Trophoblast cell (in vitro differentiated cells and primary cell): Measurements from ENCODE around the gene ZIC4.

ENCODE experiments used
- DNase-seq, 2 donors: peaks; one replicate each; pipeline ENCODE4 v3.0.0-alpha.2; 2016
- H2AFZ ChIP-seq: 2 replicates; pipeline ENCODE4 v1.6.1; 2013; ENCODE audit warnings: low read length, moderate library complexity, mild to moderate bottlenecking; ENCODE audit not compliant: insufficient read depth, poor library complexity
- H2AK5ac ChIP-seq: 2 replicates; pipeline ENCODE4 v1.6.1; 2013; ENCODE audit warnings: mild to moderate bottlenecking, low read length
- H2BK120ac ChIP-seq: 2 replicates; pipeline ENCODE4 v1.6.1; 2013; ENCODE audit warnings: low read length, mild to moderate bottlenecking, moderate library complexity; ENCODE audit not compliant: insufficient read depth, poor library complexity
- H2BK12ac ChIP-seq: 2 replicates; pipeline ENCODE4 v1.6.1; 2013; ENCODE audit warnings: mild to moderate bottlenecking, low read length, moderate library complexity
- H2BK5ac ChIP-seq: 2 replicates; pipeline ENCODE4 v1.6.1; 2013; ENCODE audit warnings: low read length, low read depth, moderate library complexity, mild to moderate bottlenecking; ENCODE audit not compliant: poor library complexity
- H3K14ac ChIP-seq: 2 replicates; pipeline ENCODE4 v1.6.1; 2013; ENCODE audit warnings: mild to moderate bottlenecking, low read length
- H3K18ac ChIP-seq: 2 replicates; pipeline ENCODE4 v1.6.1; 2013; ENCODE audit warnings: mild to moderate bottlenecking, low read length
- H3K23ac ChIP-seq: 2 replicates; pipeline ENCODE4 v1.6.1; 2013; ENCODE audit warnings: low read length
- H3K27ac ChIP-seq: 2 replicates; pipeline ENCODE4 v1.5.1; 2013; ENCODE audit warnings: low read depth, mild to moderate bottlenecking, inconsistent platforms, low read length, moderate library complexity
- H3K27me3 ChIP-seq: 2 replicates; pipeline ENCODE4 v1.6.1; 2013; ENCODE audit warnings: inconsistent platforms, mild to moderate bottlenecking, low read length, moderate library complexity; ENCODE audit not compliant: insufficient read depth
- H3K36me3 ChIP-seq, 2 experiments: 1 replicate in 1 of 2; 2 replicates in 1 of 2; pipeline ENCODE4 v1.6.1; 2013; ENCODE audit warnings: low read length in 2 of 2, mild to moderate bottlenecking in 2 of 2, moderate library complexity in 1 of 2; ENCODE audit not compliant: insufficient read depth in 2 of 2, control insufficient read depth in 1 of 2
- H3K4ac ChIP-seq: 2 replicates; pipeline ENCODE4 v1.6.1; 2013; ENCODE audit warnings: low read depth, mild to moderate bottlenecking, low read length, moderate library complexity
- H3K4me1 ChIP-seq, 2 experiments: 1 replicate in 1 of 2; 2 replicates in 1 of 2; pipeline ENCODE4 v1.6.1; 2013; ENCODE audit warnings: low read length in 2 of 2, mild to moderate bottlenecking in 2 of 2, moderate library complexity in 1 of 2; ENCODE audit not compliant: insufficient read depth in 2 of 2, control insufficient read depth in 1 of 2
- H3K4me2 ChIP-seq: 2 replicates; pipeline ENCODE4 v1.6.1; 2013; ENCODE audit warnings: inconsistent platforms, mild to moderate bottlenecking, low read length, moderate library complexity
- H3K4me3 ChIP-seq: 2 replicates; pipeline ENCODE4 v1.5.1; 2013; ENCODE audit warnings: mild to moderate bottlenecking, low read depth, low read length, inconsistent platforms
- H3K79me1 ChIP-seq: one replicate; pipeline ENCODE4 v1.6.1; 2013; ENCODE audit warnings: low read length
- H3K79me2 ChIP-seq: 2 replicates; pipeline ENCODE4 v1.6.1; 2013; ENCODE audit warnings: low read length, mild to moderate bottlenecking; ENCODE audit not compliant: control insufficient read depth, insufficient read depth, poor library complexity
- H3K9ac ChIP-seq: 2 replicates; pipeline ENCODE4 v1.6.1; 2013; ENCODE audit warnings: mild to moderate bottlenecking, low read length
- H3K9me3 ChIP-seq: 2 replicates; pipeline ENCODE4 v1.6.1; 2013; ENCODE audit warnings: low read depth, mild to moderate bottlenecking, control low read depth, inconsistent platforms, low read length; ENCODE audit not compliant: insufficient read depth
- H4K12ac ChIP-seq: 2 replicates; pipeline ENCODE4 v1.6.1; 2013; ENCODE audit warnings: low read depth, mild to moderate bottlenecking, low read length, moderate library complexity
- H4K8ac ChIP-seq: 2 replicates; pipeline ENCODE4 v1.6.1; 2013; ENCODE audit warnings: low read depth, mild to moderate bottlenecking, low read length, moderate library complexity
- H4K91ac ChIP-seq: one replicate; pipeline ENCODE4 v1.6.1; 2013; ENCODE audit warnings: low read depth, mild to moderate bottlenecking, low read length, moderate library complexity
- WGBS: extraction: QIAGEN DNeasy Blood & Tissue Kit; methylation state at CpG from one replicate; pipeline ENCODE4 v1.1.7; 2013; ENCODE audit warnings: missing lambda C conversion rate; ENCODE audit not compliant: insufficient read length, insufficient coverage; ENCODE audit errors: extremely low coverage; 5-methylcytosine and 5-hydroxymethylcytosine counted together

Gene ZIC4

GRCh38 chr3:147360051-147360439 is 46.3 kb downstream of the ZIC4 start:
- no peaks in the 10 kb centered on the region for H3K4me1 ChIP-seq
- H3K23ac ChIP-seq, result no peak overlapping the region
- H2BK12ac ChIP-seq, result no peak overlapping the region
- no CpG with 5 or more reads among the region's 5 CpGs for WGBS
- no peak overlapping the region for H2BK5ac ChIP-seq
- no peak overlapping the region for H4K91ac ChIP-seq
- no peak overlapping the region for H3K9ac ChIP-seq
- no peak overlapping the region for H3K4me2 ChIP-seq
- no peak overlapping the region for H3K4ac ChIP-seq
- peaks cover 3% of the 10 kb centered on the region for H3K9me3 ChIP-seq
- H4K8ac ChIP-seq, result no peak overlapping the region
- no peak overlapping the region for H3K14ac ChIP-seq
- H3K4me3 ChIP-seq, result no peak overlapping the region
- no peak overlapping the region for H2AK5ac ChIP-seq
- no peaks in the 10 kb centered on the region for H3K36me3 ChIP-seq
- DNase-seq, result no peak
- H2BK120ac ChIP-seq, result no peak overlapping the region
- no peak overlapping the region for H3K18ac ChIP-seq
- no peaks in the 10 kb centered on the region for H3K79me2 ChIP-seq
- no peak overlapping the region for H4K12ac ChIP-seq
- H3K27ac ChIP-seq, result no peak overlapping the region
- peaks cover 62% of the 10 kb centered on the region for H3K27me3 ChIP-seq
- H2AFZ ChIP-seq, result no peak overlapping the region
- no peaks in the 10 kb centered on the region for H3K79me1 ChIP-seq

GRCh38 chr3:147359177-147360050 is 46.9 kb downstream of the ZIC4 start:
- no peaks in the 10 kb centered on the region for H3K36me3 ChIP-seq
- H2BK5ac ChIP-seq, result no peak overlapping the region
- no CpG with 5 or more reads among the region's 45 CpGs for WGBS

GRCh38 chr3:147358144-147358992 is 48.0 kb downstream of the ZIC4 start:
- no peak overlapping the region for H3K4me2 ChIP-seq
- no peak overlapping the region for H3K27ac ChIP-seq
- no peak overlapping the region for H3K18ac ChIP-seq
- H3K79me2 ChIP-seq, result no peaks in the 10 kb centered on the region
- H2BK12ac ChIP-seq, result no peak overlapping the region
- no peak for DNase-seq
- WGBS, result no CpG with 5 or more reads among the region's 9 CpGs
- no peaks in the 10 kb centered on the region for H3K36me3 ChIP-seq
- no peak overlapping the region for H4K8ac ChIP-seq
- H3K4me3 ChIP-seq, result peak overlapping the region; percentile 35
- H3K4me1 ChIP-seq, result no peaks in the 10 kb centered on the region
- H3K23ac ChIP-seq, result peak overlapping the region; percentile 99
- H3K14ac ChIP-seq, result no peak overlapping the region
- H3K79me1 ChIP-seq, result no peaks in the 10 kb centered on the region
- no peak overlapping the region for H2BK5ac ChIP-seq
- no peak overlapping the region for H4K91ac ChIP-seq
- H2BK120ac ChIP-seq, result no peak overlapping the region
- peaks cover 3% of the 10 kb centered on the region for H3K9me3 ChIP-seq
- no peak overlapping the region for H2AK5ac ChIP-seq
- H2AFZ ChIP-seq, result no peak overlapping the region
- no peak overlapping the region for H3K4ac ChIP-seq
- no peak overlapping the region for H4K12ac ChIP-seq
- peaks cover 69% of the 10 kb centered on the region for H3K27me3 ChIP-seq
- H3K9ac ChIP-seq, result peak overlapping the region; percentile 58

More at GRCh38 chr3:147359177-147360050, 46.9 kb downstream of the ZIC4 start:
- H2BK12ac ChIP-seq, result no peak overlapping the region
- no peak overlapping the region for H2AFZ ChIP-seq
- no peak overlapping the region for H2BK120ac ChIP-seq
- no peaks in the 10 kb centered on the region for H3K79me2 ChIP-seq
- H3K4me3 ChIP-seq, result no peak overlapping the region
- no peaks in the 10 kb centered on the region for H3K4me1 ChIP-seq
- peaks cover 3% of the 10 kb centered on the region for H3K9me3 ChIP-seq
- no peak overlapping the region for H3K4ac ChIP-seq
- no peak overlapping the region for H4K12ac ChIP-seq
- no peak overlapping the region for H3K18ac ChIP-seq
- H4K8ac ChIP-seq, result no peak overlapping the region
- no peak overlapping the region for H3K23ac ChIP-seq
- H3K79me1 ChIP-seq, result no peaks in the 10 kb centered on the region
- H3K27me3 ChIP-seq, result peaks cover 68% of the 10 kb centered on the region
- H3K27ac ChIP-seq, result no peak overlapping the region
- DNase-seq, result no peak
- H3K4me2 ChIP-seq, result no peak overlapping the region
- no peak overlapping the region for H2AK5ac ChIP-seq
- no peak overlapping the region for H4K91ac ChIP-seq
- no peak overlapping the region for H3K14ac ChIP-seq
- no peak overlapping the region for H3K9ac ChIP-seq

- no peak overlapping the region for H2AFZ ChIP-seq
- H3K9ac ChIP-seq, result no peak overlapping the region
- no peaks in the 10 kb centered on the region for H3K79me1 ChIP-seq
- H3K27ac ChIP-seq, result no peak overlapping the region
- no peak overlapping the region for H4K91ac ChIP-seq
- no peaks in the 10 kb centered on the region for H3K79me2 ChIP-seq
- H3K23ac ChIP-seq, result peak overlapping the region; percentile 86
- H4K12ac ChIP-seq, result no peak overlapping the region
- no peak overlapping the region for H2BK5ac ChIP-seq
- H3K9me3 ChIP-seq, result peaks cover 3% of the 10 kb centered on the region
- no peak overlapping the region for H3K4ac ChIP-seq
- no peaks in the 10 kb centered on the region for H3K36me3 ChIP-seq
- H3K27me3 ChIP-seq, result peaks cover 69% of the 10 kb centered on the region
- H3K4me1 ChIP-seq, result no peaks in the 10 kb centered on the region
- H3K4me3 ChIP-seq, result no peak overlapping the region
- no peak overlapping the region for H3K18ac ChIP-seq
- H3K4me2 ChIP-seq, result no peak overlapping the region
- no peak overlapping the region for H2BK12ac ChIP-seq
- no peak overlapping the region for H3K14ac ChIP-seq
- no peak for DNase-seq
- no peak overlapping the region for H2AK5ac ChIP-seq
- H4K8ac ChIP-seq, result no peak overlapping the region
- no CpG with 5 or more reads among the region's 29 CpGs for WGBS
- no peak overlapping the region for H2BK120ac ChIP-seq
These were observed 49.1 kb downstream of the ZIC4 start for GRCh38 chr3:147356909-147357900.
